ENCODE results near the gene THOP1.
"Not testable (repeated sequence)": the region's sequence is repeated elsewhere in the genome, so short reads cannot be mapped to it uniquely, and the experiment has no call there.

THOP1 gene

DNA sequence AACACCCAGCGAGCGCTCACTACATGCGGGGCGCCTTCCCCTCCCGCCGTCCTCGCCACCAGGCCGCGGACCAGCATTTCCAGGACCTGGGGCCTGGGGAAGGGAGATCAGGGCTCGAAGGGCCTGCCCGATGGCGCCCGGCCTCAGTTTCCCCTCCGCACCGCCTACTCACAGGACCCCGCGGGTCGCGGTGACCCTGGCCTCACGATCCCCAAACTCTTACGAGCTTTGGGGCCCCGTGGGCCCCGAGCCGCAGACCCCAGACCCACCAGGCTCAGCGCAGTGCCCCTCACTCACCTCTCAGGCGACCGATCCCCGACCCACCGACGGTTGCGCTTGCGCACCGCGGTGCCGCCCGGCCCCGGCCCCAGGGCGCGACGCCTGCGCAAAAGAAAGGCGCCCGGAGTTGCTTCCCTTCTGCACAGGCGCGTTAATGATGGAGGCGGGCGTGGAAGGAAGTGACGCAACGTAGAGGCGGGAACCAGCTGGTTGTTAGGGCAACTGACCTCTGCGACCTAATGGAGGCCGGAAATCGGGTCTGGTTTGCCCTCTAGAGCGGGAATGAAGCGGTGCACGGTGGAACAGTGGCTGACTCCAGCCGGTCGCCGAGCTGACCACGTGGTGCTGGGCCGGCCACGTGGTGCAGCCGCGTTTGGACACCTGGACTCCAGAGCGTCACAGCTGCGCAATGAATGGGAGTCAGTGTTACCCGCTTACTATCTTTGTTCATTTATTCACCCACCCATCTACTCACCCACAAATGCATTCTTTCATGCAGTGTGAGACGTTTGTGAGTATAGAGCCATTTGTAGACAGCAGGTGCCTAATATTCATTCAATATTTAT is 2.1 kb upstream of the THOP1 start, which contains the start of gene SGTA:
SGTA (minus strand) TSS at position 338 of the 845 bp plus-strand sequence. CDS start 14,205 bp downstream, outside the sequence.
- DNase-seq = peak; percentile 97

- DNase-seq = no peak
These were observed 1.5 kb upstream of the THOP1 start for GRCh38 chr19:2783781-2784145.

GRCh38 chr19:2787115-2787514 is 1.8 kb downstream of the THOP1 start:
- DNase-seq = no peak

- DNase-seq = no peak
These were observed 2.9 kb downstream of the THOP1 start for GRCh38 chr19:2788237-2788636.

DNA sequence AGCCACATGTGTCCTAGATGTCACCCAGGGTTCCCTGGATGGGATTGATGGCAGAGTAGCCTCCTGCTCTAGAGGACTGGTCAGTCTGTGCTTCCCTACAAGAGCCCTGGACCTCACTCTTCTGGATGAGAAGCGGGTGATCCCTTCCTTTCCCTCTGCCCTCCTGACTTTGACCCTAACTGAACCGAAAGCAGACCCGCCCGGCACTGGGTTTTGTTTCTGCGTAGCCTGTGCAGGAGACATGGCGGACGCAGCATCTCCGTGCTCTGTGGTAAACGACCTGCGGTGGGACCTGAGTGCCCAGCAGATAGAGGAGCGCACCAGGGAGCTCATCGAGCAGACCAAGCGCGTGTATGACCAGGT is 4.9 kb downstream of the THOP1 start:
- no peak for DNase-seq

- DNase-seq = no peak
These were observed 5.4 kb downstream of the THOP1 start for GRCh38 chr19:2790557-2791271.

DNA sequence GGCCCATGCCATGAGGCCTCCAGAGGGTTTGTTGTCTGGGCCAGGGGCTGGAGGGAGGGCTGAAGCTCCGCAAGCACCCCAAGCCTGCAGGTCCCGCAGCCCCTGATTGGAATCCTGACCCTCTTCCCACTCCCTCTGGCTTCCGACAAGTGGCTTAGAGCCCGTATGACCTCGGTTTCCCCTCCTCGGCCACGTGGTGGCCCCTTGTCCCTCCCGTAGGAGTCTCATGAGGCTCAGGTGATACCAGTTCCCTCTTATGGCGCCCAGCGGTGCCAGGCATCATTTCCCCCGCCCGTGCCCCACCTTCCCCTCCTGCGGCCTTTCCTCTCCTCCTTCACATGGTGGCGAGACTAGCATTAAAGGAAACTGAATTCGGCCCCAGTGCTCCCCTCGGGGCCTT is 6.1 kb downstream of the THOP1 start:
- no peak for DNase-seq

DNA sequence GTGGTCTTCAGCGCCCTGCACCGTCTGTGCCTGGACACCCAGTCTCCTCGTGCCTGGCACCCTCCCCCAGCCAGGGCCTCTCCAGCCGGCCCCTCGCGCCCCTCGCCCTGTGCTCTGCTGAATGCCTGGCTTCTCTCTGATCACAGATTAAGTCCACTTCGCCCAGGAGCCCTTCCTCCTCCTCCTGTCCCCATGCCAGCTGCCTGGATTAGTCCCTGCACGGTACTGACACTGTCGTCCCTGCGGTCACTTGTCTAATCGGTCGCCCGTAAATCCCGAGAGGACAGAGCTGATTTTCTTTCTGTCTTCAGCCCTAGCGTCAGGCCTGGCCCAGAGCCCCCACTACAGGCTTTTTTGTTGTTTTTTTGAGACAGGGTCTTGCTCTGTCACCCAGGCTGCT is 6.6 kb downstream of the THOP1 start:
- DNase-seq = no peak

DNA sequence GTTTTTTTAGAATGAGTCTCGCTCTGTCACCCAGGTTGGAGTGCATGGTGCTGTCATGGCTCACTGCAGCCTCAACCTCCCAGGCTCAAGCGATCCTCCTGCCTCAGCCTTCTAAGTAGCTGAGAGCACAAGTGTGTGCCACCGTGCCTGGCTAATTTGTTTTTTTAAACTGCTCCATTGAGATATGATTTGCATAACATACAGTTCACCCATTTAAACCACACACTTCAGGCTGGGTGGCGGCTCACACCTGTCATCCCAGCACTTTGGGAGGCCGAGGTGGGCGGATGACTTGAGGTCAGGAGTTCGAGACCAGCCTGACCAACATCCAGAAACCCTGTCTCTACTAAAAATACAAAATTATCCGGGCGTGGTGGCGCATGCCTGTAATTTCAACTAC is 7.4 kb downstream of the THOP1 start:
- not testable (repeated sequence) for DNase-seq

- no peak for DNase-seq
These were observed 7.8 kb downstream of the THOP1 start for GRCh38 chr19:2793126-2793525.

- DNase-seq = no peak
These were observed 8.3 kb downstream of the THOP1 start for GRCh38 chr19:2793577-2793976.

DNA sequence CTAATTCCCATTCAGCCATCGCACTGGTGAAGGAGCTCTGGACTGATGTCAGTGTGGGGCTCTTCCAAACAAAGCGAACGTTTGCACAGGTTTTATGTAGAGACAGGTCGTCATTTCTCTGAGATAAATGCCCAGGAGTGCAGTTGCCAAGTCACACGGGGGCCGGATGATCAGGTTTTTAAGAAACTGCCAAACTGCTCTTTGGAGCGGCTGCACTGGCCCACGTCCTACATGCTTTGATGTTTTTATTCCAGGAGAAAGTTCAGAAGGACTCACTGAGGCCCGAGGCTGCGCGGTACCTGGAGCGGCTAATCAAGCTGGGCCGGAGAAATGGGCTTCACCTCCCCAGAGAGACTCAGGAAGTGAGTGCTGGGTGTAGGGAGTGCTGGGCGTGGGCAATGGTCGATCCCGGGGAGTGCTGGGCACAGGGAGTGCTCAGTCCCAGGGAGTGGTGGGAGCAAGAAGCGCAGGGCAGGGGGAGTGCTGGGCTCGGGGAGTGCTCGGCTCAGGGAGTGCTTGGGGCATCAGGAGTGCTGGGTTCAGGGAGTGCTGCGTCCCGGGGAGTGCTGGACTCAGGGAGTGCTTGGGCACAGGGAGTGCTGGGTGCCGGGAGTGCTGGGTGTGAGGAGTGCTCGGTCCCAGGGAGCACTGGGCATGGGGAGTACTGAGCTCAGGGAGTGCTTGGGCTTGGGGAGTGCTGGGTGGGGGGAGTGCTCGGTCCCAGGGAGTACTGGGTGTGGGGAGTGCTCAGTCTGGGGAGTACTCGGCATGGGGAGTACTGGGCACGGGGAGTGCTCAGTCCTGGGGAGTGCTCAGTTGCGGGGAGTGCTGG is 10.7 kb downstream of the THOP1 start:
- DNase-seq = no peak

- DNase-seq = no peak
These were observed 11.5 kb downstream of the THOP1 start for GRCh38 chr19:2796659-2797266.

GRCh38 chr19:2797280-2797679 is 12.0 kb downstream of the THOP1 start:
- DNase-seq = no peak

GRCh38 chr19:2798158-2798685 is 12.9 kb downstream of the THOP1 start:
- DNase-seq = no peak

GRCh38 chr19:2798733-2799132 is 13.4 kb downstream of the THOP1 start:
- DNase-seq = no peak

DNA sequence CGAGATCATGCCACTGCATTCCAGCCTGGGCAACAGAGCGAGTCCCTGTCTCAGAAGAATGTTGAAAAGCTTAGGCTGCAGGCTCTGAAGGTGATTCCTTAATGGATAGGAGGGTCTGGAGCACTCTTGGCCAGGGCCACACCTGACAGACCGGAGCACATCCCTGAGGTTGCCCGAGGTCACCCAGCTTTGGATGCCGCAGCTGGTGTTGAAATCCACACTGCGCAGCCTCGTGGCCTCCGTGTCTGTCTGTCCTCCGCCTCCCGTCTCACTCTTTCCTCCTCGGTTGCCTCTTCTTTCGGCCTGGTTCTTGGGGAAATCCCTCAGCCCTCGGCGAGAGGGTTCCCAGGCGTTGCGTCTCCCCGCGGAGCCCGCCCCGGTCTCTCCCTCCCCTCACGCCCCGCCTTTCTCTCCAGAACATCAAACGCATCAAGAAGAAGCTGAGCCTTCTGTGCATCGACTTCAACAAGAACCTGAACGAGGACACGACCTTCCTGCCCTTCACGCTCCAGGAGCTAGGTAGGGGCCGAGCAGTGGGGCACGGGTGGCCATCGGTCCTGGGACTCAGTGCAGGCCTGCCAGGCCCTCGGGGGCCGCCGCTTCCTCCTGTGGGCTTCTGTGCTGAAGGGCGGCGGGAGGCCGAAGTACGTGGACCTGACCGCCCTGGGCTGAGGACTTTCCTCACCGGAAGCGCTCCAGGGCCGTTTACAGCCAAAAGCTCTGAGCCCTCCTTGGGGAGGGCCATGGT is 14.1 kb downstream of the THOP1 start:
- no peak for DNase-seq

DNA sequence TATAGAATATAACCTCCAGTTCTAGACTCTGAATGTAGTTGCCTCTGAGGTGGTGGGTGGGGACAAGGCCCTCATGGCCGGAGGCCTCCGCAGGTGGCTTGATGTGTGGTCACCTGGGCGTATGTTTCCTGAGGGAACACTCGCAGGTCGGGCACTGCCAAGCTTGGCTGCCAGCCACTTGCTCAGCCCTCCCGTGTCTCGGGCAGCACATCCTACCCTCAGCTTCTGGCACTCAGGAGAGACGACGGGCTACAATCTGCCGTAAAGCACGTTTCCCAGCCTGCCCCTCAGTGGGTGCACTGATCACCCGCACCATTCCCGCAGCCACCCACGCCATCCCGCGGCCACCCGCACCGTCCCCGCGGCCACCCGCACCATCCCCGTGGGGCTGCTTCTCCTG is 15.2 kb downstream of the THOP1 start:
- no peak for DNase-seq

DNA sequence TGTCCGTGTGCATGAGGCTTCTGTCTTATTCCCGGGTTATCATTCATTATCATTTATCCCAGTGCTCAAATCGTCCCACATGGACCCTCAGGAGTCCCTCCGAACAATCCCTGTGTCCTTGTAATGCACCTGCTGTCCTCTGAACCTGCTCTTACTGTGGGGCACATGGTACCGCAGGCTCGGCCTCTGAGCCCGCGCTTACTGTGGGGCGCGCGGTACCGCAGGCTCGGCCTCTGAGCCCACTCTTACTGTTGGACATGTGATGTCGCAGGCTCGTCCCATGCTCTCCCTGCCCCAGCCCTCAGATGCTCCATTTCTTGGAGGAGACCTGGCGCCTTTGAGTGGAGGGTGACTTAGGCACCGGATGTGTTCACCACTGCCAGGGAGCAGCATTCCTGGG is 17.5 kb downstream of the THOP1 start:
- DNase-seq = no peak

DNA sequence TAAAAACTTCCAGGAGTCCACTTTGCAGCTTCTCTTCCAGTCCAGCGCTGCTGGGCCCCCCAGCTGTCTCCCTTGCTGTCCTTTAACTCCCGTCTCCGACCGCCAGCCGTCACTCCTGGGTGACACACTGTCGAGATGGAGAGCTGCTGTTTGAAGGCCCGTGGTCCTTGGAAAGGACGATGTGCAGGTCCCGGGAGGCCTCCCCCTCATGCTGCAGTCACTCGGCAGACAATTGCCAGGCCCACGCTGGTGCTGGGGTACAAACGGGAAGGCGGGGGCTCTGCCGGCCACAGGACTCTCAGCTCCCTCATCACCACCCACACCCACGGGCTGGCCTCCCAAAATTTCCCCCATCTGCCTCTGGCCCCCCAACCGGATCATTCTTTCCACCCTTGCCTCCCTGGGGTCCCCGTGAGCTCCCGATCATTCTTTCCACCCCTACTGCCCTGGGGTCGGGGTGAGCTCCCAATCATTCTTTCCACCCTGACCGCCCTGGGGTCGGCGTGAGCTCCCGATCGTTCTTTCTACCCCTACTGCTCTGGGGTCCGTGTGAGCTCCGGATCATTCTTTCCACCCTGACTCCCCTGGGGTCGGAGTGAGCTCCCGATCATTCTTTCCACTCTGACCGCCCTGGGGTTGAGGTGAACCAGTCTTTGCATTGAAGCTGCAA is 18.3 kb downstream of the THOP1 start:
- no peak for DNase-seq
